Stomach (tissue), 4 donors: Measurements from ENCODE around the gene SLC35F3.

Experiments
- EP300 ChIP-seq: sonication (generic); formaldehyde crosslinking; IDR thresholded peaks from one replicate; pipeline ENCODE4 v1.6.1; 2017; ENCODE audit warnings: antibody characterized with exemption
- TF ChIP-seq, protein P1 (sequence below), 7 experiments: fragments of 450-650 bp in 4 of 7; fragments of 200-600 bp in 3 of 7; sonication (generic) in 3 of 7; IDR thresholded peaks; one replicate each; pipeline ENCODE4 v1.5.1; 2016 to 2019; ENCODE audit warnings: antibody characterized with exemption in 7 of 7, control low read depth in 2 of 7, mild to moderate bottlenecking in 1 of 7

DNA sequence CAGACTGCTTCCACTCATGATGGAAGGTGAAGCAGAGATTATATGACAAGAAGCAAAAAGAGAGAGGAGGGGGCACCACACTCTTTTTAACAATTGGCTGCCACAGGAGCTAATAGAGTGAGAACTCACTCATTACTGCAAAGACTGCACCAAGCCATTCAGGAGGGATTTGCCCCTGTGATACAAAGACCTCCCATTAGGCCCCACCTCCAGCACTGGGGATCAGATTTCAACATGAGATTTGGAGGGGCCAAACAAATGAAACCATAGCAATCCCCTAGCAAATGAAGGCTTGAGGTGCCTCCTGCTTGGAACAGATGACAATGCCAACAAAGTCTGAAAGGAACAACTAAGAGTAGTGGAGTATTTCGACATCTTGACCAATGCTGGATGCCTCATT lies 346.3 kb downstream of the SLC35F3 start:
- TF ChIP-seq, protein P1, sequence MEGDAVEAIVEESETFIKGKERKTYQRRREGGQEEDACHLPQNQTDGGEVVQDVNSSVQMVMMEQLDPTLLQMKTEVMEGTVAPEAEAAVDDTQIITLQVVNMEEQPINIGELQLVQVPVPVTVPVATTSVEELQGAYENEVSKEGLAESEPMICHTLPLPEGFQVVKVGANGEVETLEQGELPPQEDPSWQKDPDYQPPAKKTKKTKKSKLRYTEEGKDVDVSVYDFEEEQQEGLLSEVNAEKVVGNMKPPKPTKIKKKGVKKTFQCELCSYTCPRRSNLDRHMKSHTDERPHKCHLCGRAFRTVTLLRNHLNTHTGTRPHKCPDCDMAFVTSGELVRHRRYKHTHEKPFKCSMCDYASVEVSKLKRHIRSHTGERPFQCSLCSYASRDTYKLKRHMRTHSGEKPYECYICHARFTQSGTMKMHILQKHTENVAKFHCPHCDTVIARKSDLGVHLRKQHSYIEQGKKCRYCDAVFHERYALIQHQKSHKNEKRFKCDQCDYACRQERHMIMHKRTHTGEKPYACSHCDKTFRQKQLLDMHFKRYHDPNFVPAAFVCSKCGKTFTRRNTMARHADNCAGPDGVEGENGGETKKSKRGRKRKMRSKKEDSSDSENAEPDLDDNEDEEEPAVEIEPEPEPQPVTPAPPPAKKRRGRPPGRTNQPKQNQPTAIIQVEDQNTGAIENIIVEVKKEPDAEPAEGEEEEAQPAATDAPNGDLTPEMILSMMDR (IDR thresholded peaks at IDR 0.05): no peak
- TF ChIP-seq EP300: no peak
